HG03558 (cell line): ENCODE measurements around the gene NPNT.

Experiments used
- ATAC-seq: cut with Tn5 transposase; IDR thresholded peaks from one replicate; pipeline ENCODE4 v1.9.1; 2021; ENCODE audit warnings: moderate number of reproducible peaks; ENCODE audit not compliant: unreplicated experiment; ENCODE audit errors: extremely low read depth

NPNT gene

DNA sequence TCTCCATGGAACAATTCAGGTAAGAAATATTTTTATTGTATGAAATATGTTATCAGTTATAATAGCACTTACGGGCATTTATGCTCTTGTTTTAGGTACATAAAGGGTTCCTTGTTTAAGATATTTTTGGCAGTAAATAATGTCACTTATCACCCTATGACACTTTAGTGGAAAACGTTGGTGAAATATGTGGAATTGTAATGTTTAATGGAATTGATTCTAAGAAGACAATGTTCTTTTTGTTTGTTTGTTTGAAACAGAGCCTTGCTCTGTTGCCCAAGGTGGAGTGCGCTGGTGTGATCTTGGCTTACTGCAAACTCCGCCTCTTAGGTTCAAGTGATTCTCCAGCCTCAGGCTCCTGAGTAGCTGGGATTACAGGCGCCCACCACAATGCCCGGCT, 17.4 kb downstream of the NPNT start:
- ATAC-seq, result no peak

DNA sequence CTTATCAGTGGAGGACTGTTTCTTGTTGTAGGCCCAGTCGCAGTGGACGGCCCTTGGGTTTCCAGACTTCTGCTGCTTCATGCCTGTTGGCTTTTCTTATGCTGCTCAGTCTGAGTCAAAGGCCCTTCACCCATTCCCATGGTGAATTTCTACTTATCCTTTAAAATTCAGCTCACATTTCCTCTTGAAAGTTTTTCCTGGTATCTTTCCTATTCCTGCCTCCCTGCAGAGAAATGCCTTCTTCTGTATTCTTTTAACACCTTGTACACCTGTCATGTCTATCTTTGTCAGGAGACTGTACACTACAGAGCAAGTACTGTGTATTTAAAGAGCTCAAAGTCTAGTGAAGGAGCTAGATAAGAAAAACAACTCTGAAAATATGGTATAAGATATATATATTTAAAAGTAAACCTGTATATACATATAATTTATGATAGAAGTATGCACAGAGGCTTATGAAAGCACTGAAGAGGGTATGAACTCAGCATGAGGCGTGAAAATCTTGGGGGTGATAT, 22.0 kb downstream of the NPNT start:
- ATAC-seq, result no peak

DNA sequence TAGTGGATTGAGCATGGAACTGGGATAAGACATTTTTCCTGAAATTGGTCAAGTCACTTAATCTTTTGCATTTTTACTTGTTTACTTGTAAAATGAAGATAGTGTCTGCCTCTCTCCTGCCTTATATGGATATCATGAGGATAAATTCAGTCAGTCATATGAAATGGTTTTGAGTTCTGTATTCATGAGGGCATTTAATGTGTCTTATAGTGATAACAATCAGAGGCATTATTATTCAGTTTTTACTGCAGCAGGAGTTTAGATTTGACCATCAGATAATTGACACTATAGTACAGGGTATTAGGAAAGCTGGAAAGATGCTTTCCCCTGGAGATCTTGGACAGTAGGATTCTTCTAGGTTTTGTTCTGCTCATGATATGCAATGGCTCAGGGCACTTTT, 26.0 kb downstream of the NPNT start:
- ATAC-seq, result no peak

GRCh38 chr4:105923497-105924238, 28.4 kb downstream of the NPNT start:
- ATAC-seq, result no peak

- no peak for ATAC-seq
These were observed 29.1 kb downstream of the NPNT start for GRCh38 chr4:105924341-105924740.

GRCh38 chr4:105930698-105931097, 35.4 kb downstream of the NPNT start:
- ATAC-seq, result no peak

GRCh38 chr4:105933083-105933482, 37.8 kb downstream of the NPNT start:
- no peak for ATAC-seq

DNA sequence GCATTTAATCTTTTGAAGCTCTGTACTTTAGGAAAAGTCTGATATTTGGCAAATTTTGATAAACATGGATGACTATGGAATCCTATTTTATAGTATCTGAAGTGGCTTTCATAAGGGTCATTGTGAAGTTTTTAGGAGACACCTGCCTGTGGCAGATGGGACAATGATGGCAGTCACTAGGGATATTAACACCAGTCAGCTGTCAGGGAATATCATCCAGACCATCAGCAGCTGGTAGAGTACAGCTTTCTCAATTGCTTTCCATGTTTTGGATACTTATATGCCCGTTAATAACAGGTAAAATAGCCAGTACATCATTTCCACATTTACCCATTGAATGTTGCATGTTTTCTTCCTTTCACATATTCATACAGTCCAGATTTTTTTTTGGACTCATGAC, 39.1 kb downstream of the NPNT start:
- no peak for ATAC-seq

- no peak for ATAC-seq
These were observed 41.6 kb downstream of the NPNT start for GRCh38 chr4:105936901-105937300.

GRCh38 chr4:105937759-105938158, 42.5 kb downstream of the NPNT start:
- no peak for ATAC-seq

DNA sequence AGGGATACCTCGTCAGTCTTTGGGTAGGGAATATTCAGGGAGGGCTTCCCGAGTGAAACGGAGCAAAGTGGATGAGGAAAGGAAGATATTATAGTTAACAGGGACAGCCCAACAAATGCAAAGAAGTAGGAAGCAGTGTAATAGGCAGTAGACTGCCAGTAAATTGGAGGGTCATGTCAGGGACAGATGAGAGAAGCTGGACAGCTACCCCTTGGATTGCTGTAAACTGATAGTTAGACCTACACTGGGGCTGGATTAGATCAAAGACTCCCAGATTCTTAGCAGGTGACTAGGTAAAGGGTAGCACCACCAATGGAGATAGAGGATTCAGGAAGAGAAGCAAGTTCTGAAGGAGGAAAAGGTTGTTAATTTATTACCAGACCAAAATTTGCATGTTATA, 48.0 kb downstream of the NPNT start:
- no peak for ATAC-seq

- ATAC-seq, result no peak
These were observed 49.3 kb downstream of the NPNT start for GRCh38 chr4:105944540-105944939.

DNA sequence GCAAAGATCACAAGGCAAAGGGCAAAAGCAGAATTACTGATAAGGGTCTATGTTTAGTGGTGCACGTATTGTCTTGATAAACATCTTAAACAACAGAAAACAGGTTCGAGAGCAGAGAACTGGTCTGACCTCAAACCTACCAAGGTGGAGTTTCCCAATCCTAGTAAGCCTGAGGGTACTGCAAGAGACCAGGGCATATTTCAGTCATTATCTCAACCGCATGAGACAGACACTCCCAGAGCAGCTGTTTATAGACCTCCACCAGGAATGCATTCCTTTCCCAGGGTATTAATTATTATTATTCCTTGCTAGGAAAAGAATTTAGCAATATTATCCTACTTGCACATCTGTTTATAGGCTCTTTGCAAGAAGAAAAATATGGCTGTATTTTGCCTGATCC, 51.5 kb downstream of the NPNT start:
- no peak for ATAC-seq

- no peak for ATAC-seq
These were observed 55.4 kb downstream of the NPNT start for GRCh38 chr4:105950701-105951100.

DNA sequence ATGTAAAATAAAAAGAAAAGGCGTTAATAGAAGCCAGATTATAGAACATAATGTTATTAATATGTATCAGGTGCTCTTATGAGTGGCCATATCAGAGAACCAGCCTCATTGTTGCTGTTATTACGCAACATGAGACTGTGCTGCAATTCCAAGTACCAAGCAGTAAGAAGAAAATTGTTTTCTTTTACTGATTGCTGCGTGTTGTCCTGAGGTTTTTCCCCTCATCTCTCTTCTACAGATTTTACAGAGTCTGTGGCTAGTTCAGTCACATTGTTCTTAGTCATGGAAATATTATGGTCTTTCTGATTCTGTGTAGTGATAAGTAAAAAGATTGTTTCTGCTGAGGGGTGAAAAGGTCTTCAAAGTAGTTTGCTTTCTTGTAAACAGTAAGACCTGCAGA, 55.9 kb downstream of the NPNT start:
- ATAC-seq, result no peak

DNA sequence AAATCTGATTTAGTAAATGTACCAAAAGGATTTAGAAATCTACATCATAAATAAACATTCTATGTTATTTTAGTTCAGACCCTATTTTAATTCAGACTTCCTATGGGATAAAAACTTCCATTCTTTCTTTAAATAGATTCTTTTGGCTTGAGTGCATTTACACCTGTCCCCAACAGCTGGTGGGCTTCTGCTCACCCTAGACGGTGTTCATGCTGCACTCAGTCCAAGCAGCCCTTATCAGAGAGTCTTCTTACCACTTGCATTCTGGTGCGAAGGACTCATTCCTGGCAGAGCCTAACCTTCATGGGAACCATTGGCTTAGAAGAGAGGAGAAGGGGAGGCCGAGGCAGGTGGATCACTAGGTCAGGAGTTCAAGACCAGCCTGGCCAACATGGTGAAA, 57.3 kb downstream of the NPNT start:
- ATAC-seq, result no peak

GRCh38 chr4:105956569-105956968, 61.3 kb downstream of the NPNT start:
- no peak for ATAC-seq

- ATAC-seq, result no peak
These were observed 62.4 kb downstream of the NPNT start for GRCh38 chr4:105957680-105958079.

DNA sequence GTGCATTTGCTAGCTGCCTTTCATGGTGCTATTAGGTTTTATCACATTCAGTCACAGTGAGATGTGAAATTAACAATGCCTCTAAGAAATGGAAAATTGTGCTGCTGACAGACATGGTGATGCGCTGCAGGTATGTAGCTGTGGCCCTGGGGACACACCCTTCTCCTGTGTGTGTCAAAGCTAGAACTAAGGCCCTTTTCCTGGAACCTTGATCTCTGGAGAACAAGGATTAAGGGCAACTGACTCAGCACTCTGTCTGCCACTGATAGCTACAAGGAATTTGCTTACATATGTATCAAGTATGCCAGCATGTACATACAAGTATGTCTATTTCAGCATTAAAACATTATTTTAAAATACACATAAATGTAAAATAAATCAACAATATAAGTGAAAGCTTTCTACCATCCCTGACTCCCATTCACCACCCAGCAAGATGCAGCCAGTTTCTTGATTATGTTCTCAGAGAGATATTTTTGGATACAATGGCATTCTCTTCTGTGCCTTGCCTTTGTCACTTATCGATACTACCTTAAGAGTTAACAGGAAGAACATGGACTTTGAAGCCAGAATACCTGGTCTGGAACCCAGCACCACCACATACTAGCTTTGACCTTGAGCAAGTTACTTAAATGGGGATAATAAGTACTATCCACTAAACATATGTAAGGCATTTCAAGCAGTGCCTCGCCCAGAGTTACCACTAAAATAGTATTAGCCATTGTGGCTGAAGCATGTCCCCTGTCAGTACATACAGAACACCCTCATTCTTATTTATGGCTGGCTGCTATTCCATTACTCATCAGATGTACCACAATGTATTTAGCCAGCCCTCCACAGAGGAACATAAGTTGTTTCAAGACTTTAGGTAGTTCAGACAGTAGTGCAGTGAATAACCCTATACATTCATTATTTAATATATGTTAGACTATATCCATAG, 68.5 kb downstream of the NPNT start:
- ATAC-seq, result no peak

DNA sequence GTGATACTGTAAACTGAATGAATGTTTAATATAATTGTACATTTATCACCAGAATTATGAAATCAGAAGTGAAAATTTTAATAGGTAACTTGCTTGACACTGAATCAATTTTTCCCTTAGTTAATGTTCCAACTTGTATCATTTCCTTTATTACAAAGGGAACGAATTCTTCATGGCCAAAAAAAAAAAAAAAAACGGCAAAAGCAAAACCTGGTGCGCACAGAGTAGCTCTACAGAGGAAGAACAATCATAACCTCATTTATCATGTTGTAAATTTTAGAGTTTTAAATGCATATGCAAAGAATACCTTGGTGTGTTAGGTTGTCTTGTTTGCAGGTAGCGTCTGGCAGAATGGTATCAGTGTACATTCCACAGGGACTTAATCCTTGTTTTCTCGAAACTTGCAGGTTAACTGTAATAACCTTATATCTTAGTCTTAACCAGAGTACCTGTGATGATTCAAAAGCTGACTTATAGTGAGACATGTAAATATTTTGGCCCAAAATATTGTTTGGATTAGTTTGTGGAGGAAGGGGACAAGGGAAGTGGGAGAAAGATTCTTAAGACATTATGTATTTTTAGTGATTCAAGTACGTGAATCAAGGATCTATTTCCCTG, 70.0 kb downstream of the NPNT start:
- no peak for ATAC-seq

GRCh38 chr4:105966051-105966450, 70.8 kb downstream of the NPNT start:
- ATAC-seq, result no peak
